Measurements from ENCODE around the gene TRAPPC13.
"Not testable (repeated sequence)": the region's sequence is repeated elsewhere in the genome, so short reads cannot be mapped to it uniquely, and the experiment has no call there.

The TRAPPC13 gene

DNA sequence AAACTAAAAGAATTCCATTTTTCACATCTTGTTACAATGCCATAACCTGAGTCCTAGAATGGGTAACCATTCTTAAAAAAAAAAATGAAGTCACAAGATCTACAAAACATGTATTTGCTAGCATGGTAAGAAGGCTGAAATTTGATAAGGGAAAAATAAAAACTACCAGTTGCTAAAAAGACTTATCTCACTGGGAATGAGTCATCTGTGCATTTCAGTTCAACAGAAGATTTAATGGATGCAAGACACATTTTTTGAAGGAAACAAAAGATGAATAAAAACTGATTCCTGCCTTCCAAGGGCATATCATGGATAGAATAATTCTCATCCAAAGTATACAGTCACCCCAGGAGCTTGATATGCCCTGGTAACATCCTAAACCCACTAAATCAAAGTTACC lies 49.9 kb downstream of the TRAPPC13 start:
- no peak for DNase-seq (ENCODE audit: low read depth)
- H3K4me3 ChIP-seq (ENCODE audit: low read depth, low read length) = no peak overlapping the region
- TF ChIP-seq, protein P1, sequence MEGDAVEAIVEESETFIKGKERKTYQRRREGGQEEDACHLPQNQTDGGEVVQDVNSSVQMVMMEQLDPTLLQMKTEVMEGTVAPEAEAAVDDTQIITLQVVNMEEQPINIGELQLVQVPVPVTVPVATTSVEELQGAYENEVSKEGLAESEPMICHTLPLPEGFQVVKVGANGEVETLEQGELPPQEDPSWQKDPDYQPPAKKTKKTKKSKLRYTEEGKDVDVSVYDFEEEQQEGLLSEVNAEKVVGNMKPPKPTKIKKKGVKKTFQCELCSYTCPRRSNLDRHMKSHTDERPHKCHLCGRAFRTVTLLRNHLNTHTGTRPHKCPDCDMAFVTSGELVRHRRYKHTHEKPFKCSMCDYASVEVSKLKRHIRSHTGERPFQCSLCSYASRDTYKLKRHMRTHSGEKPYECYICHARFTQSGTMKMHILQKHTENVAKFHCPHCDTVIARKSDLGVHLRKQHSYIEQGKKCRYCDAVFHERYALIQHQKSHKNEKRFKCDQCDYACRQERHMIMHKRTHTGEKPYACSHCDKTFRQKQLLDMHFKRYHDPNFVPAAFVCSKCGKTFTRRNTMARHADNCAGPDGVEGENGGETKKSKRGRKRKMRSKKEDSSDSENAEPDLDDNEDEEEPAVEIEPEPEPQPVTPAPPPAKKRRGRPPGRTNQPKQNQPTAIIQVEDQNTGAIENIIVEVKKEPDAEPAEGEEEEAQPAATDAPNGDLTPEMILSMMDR (IDR thresholded peaks at IDR 0.05; ENCODE audit: control insufficient read depth, extremely low read depth, insufficient read depth) = no peak

DNA sequence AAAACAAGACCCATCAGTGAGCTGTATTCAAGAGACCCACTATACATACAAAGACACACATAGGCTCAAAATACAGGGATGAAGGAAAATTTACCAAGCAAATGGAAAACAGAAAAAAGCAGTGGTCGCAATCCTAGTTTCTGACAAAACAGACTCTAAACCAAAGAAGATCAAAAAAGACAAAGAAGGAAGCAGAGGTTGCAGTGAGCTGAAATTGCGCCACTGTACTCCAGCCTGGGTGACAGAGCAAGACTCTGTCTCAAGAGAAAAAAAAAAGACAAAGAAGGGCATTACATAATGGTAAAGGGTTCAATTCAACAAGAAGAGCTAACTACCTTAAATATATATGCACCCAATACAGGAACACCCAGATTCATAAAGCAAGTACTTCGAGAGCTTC lies 51.2 kb downstream of the TRAPPC13 start:
- not testable (repeated sequence) for DNase-seq (ENCODE audit: low read depth); H3K4me3 ChIP-seq (ENCODE audit: low read depth, low read length)

DNA sequence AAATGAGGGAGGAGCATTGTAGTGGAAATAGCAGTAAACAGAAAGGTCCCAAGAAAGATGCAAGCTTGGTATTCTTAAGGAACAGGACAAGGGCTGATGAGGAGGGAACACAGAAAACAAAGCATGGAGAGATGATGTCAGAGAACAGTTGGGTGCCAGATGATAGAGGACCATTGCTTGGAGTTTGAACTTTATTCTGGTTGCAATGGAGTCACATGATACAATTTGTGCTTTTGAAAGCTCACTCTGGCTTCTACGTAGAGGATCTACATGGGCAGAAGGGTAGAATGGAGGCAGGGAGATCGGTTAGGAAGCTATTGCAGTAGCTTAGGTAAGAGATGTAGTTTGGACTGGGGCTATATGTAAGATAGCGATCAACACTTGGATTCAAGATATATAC lies 57.3 kb downstream of the TRAPPC13 start:
- no peak overlapping the region for H3K4me3 ChIP-seq (ENCODE audit: low read depth, low read length)
- no peak for DNase-seq (ENCODE audit: low read depth)
- TF ChIP-seq, protein P1 (IDR thresholded peaks at IDR 0.05; ENCODE audit: control insufficient read depth, extremely low read depth, insufficient read depth) = no peak

DNA sequence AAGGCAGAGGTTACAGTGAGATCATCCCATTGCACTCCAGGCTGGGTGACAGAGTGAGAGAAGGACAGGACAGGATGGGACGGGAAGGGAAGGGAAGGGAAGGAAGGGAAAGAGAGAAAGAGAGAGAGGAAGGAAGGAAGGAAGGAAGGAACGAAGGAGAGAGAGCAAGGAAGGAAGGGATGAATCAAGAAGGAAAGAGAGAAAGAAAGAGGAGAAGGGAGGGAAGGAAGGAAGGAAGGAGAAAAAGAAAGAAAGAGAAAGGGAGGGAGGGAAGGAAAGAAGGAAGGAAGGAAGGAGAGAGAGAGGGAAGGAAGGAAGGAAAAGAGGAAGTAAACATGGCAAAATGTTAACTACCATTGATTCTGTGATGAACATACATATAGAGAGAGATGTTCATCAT lies 68.3 kb downstream of the TRAPPC13 start:
- TF ChIP-seq, protein P1 (IDR thresholded peaks at IDR 0.05; ENCODE audit: control insufficient read depth, extremely low read depth, insufficient read depth) = no peak
- no peak for DNase-seq (ENCODE audit: low read depth)
- no peak overlapping the region for H3K4me3 ChIP-seq (ENCODE audit: low read depth, low read length)

DNA sequence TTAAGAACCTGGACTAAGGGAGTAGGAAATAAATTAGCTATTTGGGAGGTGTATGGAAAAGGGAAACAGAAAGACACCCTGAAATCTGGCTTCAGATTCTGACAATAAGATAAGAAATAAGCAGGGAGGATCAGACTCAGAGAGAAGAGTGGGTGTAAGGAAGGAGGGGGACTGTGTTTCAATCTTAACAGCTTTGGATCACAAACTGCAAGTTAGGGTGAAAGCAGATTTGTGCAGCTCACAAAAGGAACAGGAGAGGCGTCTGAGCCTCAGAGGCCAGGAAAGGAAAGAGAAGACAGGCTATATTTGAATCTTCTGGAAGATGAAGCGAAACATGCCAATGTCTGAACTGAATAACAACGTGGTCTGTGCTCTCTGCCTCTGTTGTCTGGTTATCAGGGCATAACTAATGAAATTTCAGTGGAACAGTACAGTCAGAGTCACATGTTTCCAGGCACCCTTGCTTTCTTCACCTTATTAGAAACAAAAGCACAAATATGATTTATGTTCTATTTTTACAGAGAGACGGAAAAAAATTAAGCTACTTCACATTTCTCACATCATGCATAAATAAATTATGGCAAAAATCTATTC lies 70.4 kb downstream of the TRAPPC13 start:
- TF ChIP-seq, protein P1 (IDR thresholded peaks at IDR 0.05; ENCODE audit: control insufficient read depth, extremely low read depth, insufficient read depth) = no peak
- no peak for DNase-seq (ENCODE audit: low read depth)

DNA sequence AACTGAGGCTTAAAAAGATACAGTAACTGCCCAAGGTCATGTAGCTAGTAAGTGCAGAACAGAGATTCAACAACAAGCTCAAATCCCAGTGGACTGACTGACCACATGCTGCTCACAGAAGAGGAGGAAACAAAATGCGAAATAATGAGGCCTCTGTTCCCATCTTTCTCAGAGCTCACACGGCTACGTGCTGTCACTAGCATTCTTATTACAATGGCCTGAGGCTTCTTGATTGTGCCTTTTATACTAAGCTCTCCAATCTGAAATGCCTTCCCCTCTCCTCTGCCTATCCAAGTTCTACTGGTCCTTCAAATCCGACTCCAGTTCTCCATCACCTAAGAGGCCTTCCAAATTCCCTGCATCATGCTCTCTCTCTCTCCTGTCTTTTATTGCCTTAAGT lies 71.1 kb downstream of the TRAPPC13 start:
- TF ChIP-seq, protein P1 (IDR thresholded peaks at IDR 0.05; ENCODE audit: control insufficient read depth, extremely low read depth, insufficient read depth) = no peak
- no peak overlapping the region for H3K4me3 ChIP-seq (ENCODE audit: low read depth, low read length)
- no peak for DNase-seq (ENCODE audit: low read depth)

More for the DNA sequence above, 70.4 kb downstream of the TRAPPC13 start:
- no peak overlapping the region for H3K4me3 ChIP-seq (ENCODE audit: low read depth, low read length)

DNA sequence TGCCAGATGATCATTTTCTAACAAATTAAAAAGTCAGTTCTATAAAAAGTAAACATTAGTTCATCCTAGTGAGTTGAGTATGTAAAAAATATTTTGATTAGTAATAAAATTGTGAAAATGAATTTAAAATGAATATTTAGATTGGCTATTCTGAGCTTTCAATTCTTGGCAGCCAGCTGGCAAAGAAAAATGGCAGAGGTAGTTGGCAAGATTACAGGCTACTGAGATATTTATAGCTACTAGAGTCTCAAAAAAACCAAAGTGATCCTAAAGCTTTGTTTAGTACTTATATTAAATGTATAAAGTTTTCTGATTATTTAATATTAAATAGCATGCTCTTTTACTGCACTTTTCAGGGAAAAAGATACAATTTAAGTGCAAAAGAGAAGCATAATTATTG lies 72.1 kb downstream of the TRAPPC13 start:
- H3K4me3 ChIP-seq (ENCODE audit: low read depth, low read length) = no peak overlapping the region
- TF ChIP-seq, protein P1 (IDR thresholded peaks at IDR 0.05; ENCODE audit: control insufficient read depth, extremely low read depth, insufficient read depth) = no peak
- no peak for DNase-seq (ENCODE audit: low read depth)
